GM12878 (cell line): Measurements from ENCODE around the gene NUMA1. TPM values are rescaled to one million over a fixed set of nuclear protein-coding genes. Genes with fewer than 3 reads are reported as not detected.

ENCODE experiments used
- BRCA1 ChIP-seq: IDR thresholded peaks from 2 replicates; pipeline ENCODE4 v1.6.1; 2011; ENCODE audit warnings: low read depth, low read length, improper control_type of control experiment
- CBFB ChIP-seq: IDR thresholded peaks from 2 replicates; pipeline ENCODE4 v1.6.1; 2016; ENCODE audit warnings: antibody characterized with exemption, low read depth
- CHD1 ChIP-seq: IDR thresholded peaks from 2 replicates; pipeline ENCODE4 v1.6.1; 2012; ENCODE audit warnings: low read depth, low read length, improper control_type of control experiment
- DPF2 ChIP-seq: fragments of 450-650 bp; IDR thresholded peaks from 2 replicates; pipeline ENCODE4 v1.6.1; 2017; ENCODE audit warnings: mild to moderate bottlenecking
- EED ChIP-seq: sonication (generic); IDR thresholded peaks from 2 replicates; pipeline ENCODE4 v1.6.1; 2016; ENCODE audit warnings: antibody characterized with exemption, low read depth
- ETV6 ChIP-seq, 2 experiments: fragments of 450-650 bp in 1 of 2; IDR thresholded peaks in 1 of 2; conservative IDR thresholded peaks in 1 of 2; 2 replicates each; pipeline ENCODE4 v1.6.1; 2014; ENCODE audit warnings: antibody characterized with exemption in 1 of 2, borderline replicate concordance in 1 of 2, low read depth in 1 of 2, mild to moderate bottlenecking in 1 of 2, moderate library complexity in 1 of 2
- FOS ChIP-seq: IDR thresholded peaks from 3 replicates; pipeline ENCODE4 v1.6.1; 2011; ENCODE audit warnings: borderline replicate concordance; ENCODE audit not compliant: insufficient read length; ENCODE audit errors: extremely low read depth
- FOXK2 ChIP-seq: fragments of 450-650 bp; IDR thresholded peaks from 2 replicates; pipeline ENCODE4 v1.6.1; 2017; ENCODE audit warnings: mild to moderate bottlenecking, moderate library complexity
- HDAC2 ChIP-seq: fragments of 200-600 bp; sonication (generic); IDR thresholded peaks from 2 replicates; pipeline ENCODE4 v1.6.1; 2017
- IKZF2 ChIP-seq, 2 experiments: fragments of 450-650 bp; IDR thresholded peaks; 2 replicates each; pipeline ENCODE4 v1.6.1; 2017; ENCODE audit warnings: mild to moderate bottlenecking in 2 of 2, moderate library complexity in 2 of 2
- JUNB ChIP-seq: IDR thresholded peaks from 2 replicates; pipeline ENCODE4 v1.6.1; 2016; ENCODE audit warnings: antibody characterized with exemption, mild to moderate bottlenecking
- MEF2A ChIP-seq: IDR thresholded peaks from 2 replicates; pipeline ENCODE4 v1.6.1; 2011; ENCODE audit warnings: low read depth, mild to moderate bottlenecking, low read length, moderate library complexity; ENCODE audit not compliant: insufficient read depth
- MTA3 ChIP-seq: IDR thresholded peaks from 2 replicates; pipeline ENCODE4 v1.6.1; 2012; ENCODE audit warnings: low read length, inconsistent platforms, borderline replicate concordance
- NFYB ChIP-seq: IDR thresholded peaks from 2 replicates; pipeline ENCODE4 v1.6.1; 2011; ENCODE audit warnings: low read depth, mild to moderate bottlenecking, low read length, improper control_type of control experiment, moderate library complexity; ENCODE audit not compliant: insufficient read depth
- PML ChIP-seq: IDR thresholded peaks from 2 replicates; pipeline ENCODE4 v1.6.1; 2012; ENCODE audit warnings: low read length, inconsistent platforms
- POLR2A ChIP-seq: IDR thresholded peaks from 2 replicates; pipeline ENCODE4 v1.6.1; 2011; ENCODE audit warnings: low read depth, mild to moderate bottlenecking, low read length
- POLR2AphosphoS2 ChIP-seq: IDR thresholded peaks from 2 replicates; pipeline ENCODE4 v1.6.1; 2011; ENCODE audit warnings: low read depth, mild to moderate bottlenecking, low read length, improper control_type of control experiment, moderate library complexity
- RBBP5 ChIP-seq: fragments of 200-600 bp; sonication (generic); conservative IDR thresholded peaks from 2 replicates; pipeline ENCODE4 v1.6.1; 2016
- SMAD5 ChIP-seq: IDR thresholded peaks from 2 replicates; pipeline ENCODE4 v1.6.1; 2016; ENCODE audit warnings: antibody characterized with exemption, low read depth
- SREBF2 ChIP-seq: IDR thresholded peaks from 2 replicates; pipeline ENCODE4 v1.6.1; 2012; ENCODE audit warnings: mild to moderate bottlenecking, low read length
- ZBED1 ChIP-seq: IDR thresholded peaks from 2 replicates; pipeline ENCODE4 v1.6.1; 2016; ENCODE audit warnings: borderline replicate concordance
- ZNF274 ChIP-seq: IDR thresholded peaks from one replicate; pipeline ENCODE4 v1.8.0; 2011; ENCODE audit not compliant: insufficient read length, insufficient read depth
- ZNF384 ChIP-seq: IDR thresholded peaks from 2 replicates; pipeline ENCODE4 v1.6.1; 2012; ENCODE audit warnings: low read depth, mild to moderate bottlenecking, low read length, improper control_type of control experiment, borderline replicate concordance
- ZNF622 ChIP-seq: fragments of 450-650 bp; IDR thresholded peaks from 2 replicates; pipeline ENCODE4 v1.6.1; 2017; ENCODE audit warnings: mild to moderate bottlenecking, inconsistent platforms
- ZSCAN29 ChIP-seq: fragments of 450-650 bp; IDR thresholded peaks from 2 replicates; pipeline ENCODE4 v1.6.1; 2017; ENCODE audit warnings: mild to moderate bottlenecking, moderate library complexity
- polyA plus RNA-seq, 11 experiments: library from polyadenylated mRNA; depleted of rRNA in 4 of 11; unstranded in 6 of 11; stranded (reverse) in 5 of 11; fragments of >200 nt; fragmentation: Nextera tagmentation in 4 of 11; fragmentation: Illumina TruSeq in 1 of 11; extraction: Ambion mirVana in 4 of 11; extraction: Trizol in 1 of 11; gene quantifications; 1 replicate in 1 of 11; 2 replicates in 10 of 11; pipeline versions ENCODE4 v1.2.1 to v1.2.3, GENCODE V29; 2011 to 2016; ENCODE audit warnings: inconsistent platforms in 2 of 11, missing spikeins in 2 of 11, low read depth in 1 of 11
- total RNA-seq, 4 experiments: library from RNA; depleted of rRNA in 3 of 4; stranded (reverse); fragments of >200 nt in 3 of 4; fragmentation: Illumina TruSeq in 1 of 4; extraction: Trizol in 1 of 4; gene quantifications; 2 replicates each; pipeline versions ENCODE4 v1.2.1 to v1.2.3, GENCODE V29; 2013 to 2021
- TF ChIP-seq, protein P1 (sequence below): IDR thresholded peaks from 2 replicates; pipeline ENCODE4 v1.6.1; 2012; ENCODE audit warnings: low read depth, low read length, improper control_type of control experiment
- TF ChIP-seq, protein P2 (sequence below): IDR thresholded peaks from 2 replicates; pipeline ENCODE4 v1.6.1; 2011; ENCODE audit warnings: borderline replicate concordance, low read depth, mild to moderate bottlenecking, moderate library complexity, mixed read lengths, low read length; ENCODE audit not compliant: insufficient read depth; ENCODE audit errors: extremely low read length
- TF ChIP-seq, protein P3 (sequence below): fragments of 450-650 bp; conservative IDR thresholded peaks from 2 replicates; pipeline ENCODE4 v1.6.1; 2017; ENCODE audit warnings: mild to moderate bottlenecking, moderate library complexity
- TF ChIP-seq, protein P4 (sequence below): IDR thresholded peaks from 2 replicates; pipeline ENCODE4 v1.6.1; 2011; ENCODE audit warnings: low read depth, low read length, improper control_type of control experiment, borderline replicate concordance
- TF ChIP-seq, protein P5 (sequence below): IDR thresholded peaks from 2 replicates; pipeline ENCODE4 v1.6.1; 2012; ENCODE audit warnings: low read length, inconsistent platforms

NUMA1 gene
- total and polyA plus RNA-seq, 10 of the 15 experiments (the other 5 are each of a cell fraction or from before 2014, with no cell fraction given), result 5.5 to 111 (median 61.0) TPM

DNA sequence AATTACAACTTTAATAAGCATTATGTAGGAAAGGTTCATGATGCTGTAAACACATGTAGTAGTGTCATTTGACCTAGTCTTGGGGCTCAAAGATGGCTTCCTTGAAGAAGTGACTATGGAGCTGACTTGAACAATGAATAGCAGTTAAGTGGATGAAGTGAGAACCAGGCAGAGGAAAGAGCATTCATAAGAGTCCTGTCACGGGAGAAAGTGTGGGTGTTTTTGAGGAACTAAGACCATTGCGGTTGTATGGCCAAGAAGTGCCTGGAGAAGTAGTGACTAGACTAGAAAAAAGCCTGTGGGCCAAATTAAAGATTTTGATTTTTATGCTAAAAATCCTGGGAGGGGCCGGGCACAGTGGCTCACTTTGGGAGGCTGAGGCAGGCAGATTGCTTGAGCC, 88.8 kb downstream of the NUMA1 start (continued):
- TF ChIP-seq MTA3, result 0 out of 2 replicates have a peak, but pooled peaks have one; percentile 48
- peak; percentile 86 for TF ChIP-seq EED
- TF ChIP-seq IKZF2 (IDR thresholded peaks at IDR 0.05), result peak; percentile 96
- peak; percentile 92 for TF ChIP-seq DPF2
- TF ChIP-seq, protein P1, sequence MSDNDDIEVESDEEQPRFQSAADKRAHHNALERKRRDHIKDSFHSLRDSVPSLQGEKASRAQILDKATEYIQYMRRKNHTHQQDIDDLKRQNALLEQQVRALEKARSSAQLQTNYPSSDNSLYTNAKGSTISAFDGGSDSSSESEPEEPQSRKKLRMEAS, result no peak
- TF ChIP-seq ETV6 (conservative IDR thresholded peaks at IDR 0.05 in 1 of 2, IDR thresholded peaks at IDR 0.05 in 1 of 2; ENCODE audit: borderline replicate concordance in 1 of 2, low read depth in 1 of 2), result peak in 1 of 2 experiments; percentile 88; a peak in 2 of 4 replicates
- no peak for TF ChIP-seq MEF2A
- TF ChIP-seq RBBP5, result no peak
- TF ChIP-seq POLR2A, result no peak
- no peak for TF ChIP-seq ZNF274
- no peak for TF ChIP-seq BRCA1
- TF ChIP-seq POLR2AphosphoS2, result no peak
- TF ChIP-seq NFYB, result no peak
- no peak for TF ChIP-seq PML
- no peak for TF ChIP-seq ZBED1
- TF ChIP-seq, protein P2, sequence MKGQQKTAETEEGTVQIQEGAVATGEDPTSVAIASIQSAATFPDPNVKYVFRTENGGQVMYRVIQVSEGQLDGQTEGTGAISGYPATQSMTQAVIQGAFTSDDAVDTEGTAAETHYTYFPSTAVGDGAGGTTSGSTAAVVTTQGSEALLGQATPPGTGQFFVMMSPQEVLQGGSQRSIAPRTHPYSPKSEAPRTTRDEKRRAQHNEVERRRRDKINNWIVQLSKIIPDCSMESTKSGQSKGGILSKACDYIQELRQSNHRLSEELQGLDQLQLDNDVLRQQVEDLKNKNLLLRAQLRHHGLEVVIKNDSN, result no peak
- TF ChIP-seq, protein P3, sequence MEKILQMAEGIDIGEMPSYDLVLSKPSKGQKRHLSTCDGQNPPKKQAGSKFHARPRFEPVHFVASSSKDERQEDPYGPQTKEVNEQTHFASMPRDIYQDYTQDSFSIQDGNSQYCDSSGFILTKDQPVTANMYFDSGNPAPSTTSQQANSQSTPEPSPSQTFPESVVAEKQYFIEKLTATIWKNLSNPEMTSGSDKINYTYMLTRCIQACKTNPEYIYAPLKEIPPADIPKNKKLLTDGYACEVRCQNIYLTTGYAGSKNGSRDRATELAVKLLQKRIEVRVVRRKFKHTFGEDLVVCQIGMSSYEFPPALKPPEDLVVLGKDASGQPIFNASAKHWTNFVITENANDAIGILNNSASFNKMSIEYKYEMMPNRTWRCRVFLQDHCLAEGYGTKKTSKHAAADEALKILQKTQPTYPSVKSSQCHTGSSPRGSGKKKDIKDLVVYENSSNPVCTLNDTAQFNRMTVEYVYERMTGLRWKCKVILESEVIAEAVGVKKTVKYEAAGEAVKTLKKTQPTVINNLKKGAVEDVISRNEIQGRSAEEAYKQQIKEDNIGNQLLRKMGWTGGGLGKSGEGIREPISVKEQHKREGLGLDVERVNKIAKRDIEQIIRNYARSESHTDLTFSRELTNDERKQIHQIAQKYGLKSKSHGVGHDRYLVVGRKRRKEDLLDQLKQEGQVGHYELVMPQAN, result no peak
- TF ChIP-seq ZNF622, result no peak
- no peak for TF ChIP-seq CHD1
- no peak for TF ChIP-seq SMAD5
- TF ChIP-seq FOXK2, result no peak
- no peak for TF ChIP-seq ZSCAN29
- no peak for TF ChIP-seq FOS
- TF ChIP-seq ZNF384, result 0 out of 2 replicates have a peak, but pooled peaks have one; percentile 49
- TF ChIP-seq, protein P4, sequence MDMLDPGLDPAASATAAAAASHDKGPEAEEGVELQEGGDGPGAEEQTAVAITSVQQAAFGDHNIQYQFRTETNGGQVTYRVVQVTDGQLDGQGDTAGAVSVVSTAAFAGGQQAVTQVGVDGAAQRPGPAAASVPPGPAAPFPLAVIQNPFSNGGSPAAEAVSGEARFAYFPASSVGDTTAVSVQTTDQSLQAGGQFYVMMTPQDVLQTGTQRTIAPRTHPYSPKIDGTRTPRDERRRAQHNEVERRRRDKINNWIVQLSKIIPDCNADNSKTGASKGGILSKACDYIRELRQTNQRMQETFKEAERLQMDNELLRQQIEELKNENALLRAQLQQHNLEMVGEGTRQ, result no peak
- TF ChIP-seq, protein P5, sequence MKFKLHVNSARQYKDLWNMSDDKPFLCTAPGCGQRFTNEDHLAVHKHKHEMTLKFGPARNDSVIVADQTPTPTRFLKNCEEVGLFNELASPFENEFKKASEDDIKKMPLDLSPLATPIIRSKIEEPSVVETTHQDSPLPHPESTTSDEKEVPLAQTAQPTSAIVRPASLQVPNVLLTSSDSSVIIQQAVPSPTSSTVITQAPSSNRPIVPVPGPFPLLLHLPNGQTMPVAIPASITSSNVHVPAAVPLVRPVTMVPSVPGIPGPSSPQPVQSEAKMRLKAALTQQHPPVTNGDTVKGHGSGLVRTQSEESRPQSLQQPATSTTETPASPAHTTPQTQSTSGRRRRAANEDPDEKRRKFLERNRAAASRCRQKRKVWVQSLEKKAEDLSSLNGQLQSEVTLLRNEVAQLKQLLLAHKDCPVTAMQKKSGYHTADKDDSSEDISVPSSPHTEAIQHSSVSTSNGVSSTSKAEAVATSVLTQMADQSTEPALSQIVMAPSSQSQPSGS, result peak; percentile 73
- peak; percentile 69 for TF ChIP-seq JUNB
- no peak for TF ChIP-seq SREBF2
- no peak for TF ChIP-seq HDAC2
- peak; percentile 66; the same call in 1 of the 2 replicates for TF ChIP-seq CBFB
